Endothelial cell of umbilical vein (primary cell): ENCODE results near the gene RNU1-3.
"Not testable (repeated sequence)": the region's sequence is repeated elsewhere in the genome, so short reads cannot be mapped to it uniquely, and the experiment has no call there.

Experiments
- FOS ChIP-seq: IDR thresholded peaks from 2 replicates; pipeline ENCODE4 v1.6.1; 2011; ENCODE audit warnings: mild to moderate bottlenecking, low read length, moderate library complexity, borderline replicate concordance; ENCODE audit not compliant: insufficient read depth
- POLR2A ChIP-seq: IDR thresholded peaks from 2 replicates; pipeline ENCODE4 v1.6.1; 2012; ENCODE audit warnings: low read depth, mild to moderate bottlenecking, control low read depth, low read length

DNA sequence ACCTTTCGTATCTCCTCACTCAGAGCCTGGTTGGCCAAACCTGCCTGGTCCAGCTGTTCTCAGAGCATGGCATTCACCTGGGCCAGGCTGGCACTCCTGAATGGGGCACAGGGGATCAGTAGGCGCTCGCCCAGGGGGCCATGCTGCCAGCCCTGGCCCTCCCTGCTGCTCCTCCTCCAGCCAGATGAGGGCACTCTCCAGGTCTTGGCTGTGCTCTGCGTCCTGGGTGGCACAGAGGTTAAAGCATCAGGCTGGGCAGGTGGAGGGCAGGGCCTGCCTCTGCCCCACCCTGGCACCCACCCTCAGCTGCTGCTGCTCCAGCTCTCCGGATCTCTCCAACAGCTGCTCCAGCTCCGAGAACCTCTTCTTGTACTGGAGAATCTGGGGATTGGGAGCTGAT, 10.2 kb downstream of the RNU1-3 start:
- not testable (repeated sequence) for TF ChIP-seq FOS, POLR2A
